ENCODE data around the gene PHRF1.

PHRF1 gene

DNA sequence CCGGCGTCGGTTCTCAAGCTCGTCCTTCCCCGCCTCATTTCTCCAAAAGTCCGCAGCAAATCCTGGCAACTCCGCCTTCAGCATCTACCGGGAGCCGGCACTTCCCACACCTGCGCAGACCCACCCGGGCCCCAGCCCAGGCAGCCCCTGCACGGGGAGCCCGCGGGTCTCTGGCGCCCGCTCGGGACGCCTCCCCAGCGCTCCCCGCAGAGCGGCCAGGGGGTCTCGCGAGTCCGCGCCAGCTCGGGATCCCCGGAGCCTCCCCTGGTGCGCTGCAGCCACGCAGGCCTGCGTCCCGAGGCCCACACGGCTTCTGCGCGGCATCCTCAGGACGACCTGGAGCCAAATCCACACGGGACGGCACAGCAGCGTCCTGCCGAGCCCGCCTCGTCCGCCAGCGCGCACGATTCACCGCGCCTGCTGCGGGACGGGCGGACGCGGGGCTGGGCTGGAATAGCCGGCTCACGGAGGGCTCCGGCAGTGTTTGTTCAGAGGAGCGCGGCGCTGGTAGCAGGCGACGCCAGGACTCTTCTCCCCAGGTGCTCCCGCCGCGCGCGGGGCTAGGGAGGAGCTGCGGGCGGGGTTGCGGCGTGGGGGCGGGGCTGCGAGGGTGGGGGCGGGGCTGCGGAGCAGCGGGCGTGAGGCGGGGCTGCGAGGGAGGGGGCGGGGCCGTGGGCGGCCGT is 816 bp upstream of the PHRF1 start:
- peak; percentile 60 for DNase-seq

DNA sequence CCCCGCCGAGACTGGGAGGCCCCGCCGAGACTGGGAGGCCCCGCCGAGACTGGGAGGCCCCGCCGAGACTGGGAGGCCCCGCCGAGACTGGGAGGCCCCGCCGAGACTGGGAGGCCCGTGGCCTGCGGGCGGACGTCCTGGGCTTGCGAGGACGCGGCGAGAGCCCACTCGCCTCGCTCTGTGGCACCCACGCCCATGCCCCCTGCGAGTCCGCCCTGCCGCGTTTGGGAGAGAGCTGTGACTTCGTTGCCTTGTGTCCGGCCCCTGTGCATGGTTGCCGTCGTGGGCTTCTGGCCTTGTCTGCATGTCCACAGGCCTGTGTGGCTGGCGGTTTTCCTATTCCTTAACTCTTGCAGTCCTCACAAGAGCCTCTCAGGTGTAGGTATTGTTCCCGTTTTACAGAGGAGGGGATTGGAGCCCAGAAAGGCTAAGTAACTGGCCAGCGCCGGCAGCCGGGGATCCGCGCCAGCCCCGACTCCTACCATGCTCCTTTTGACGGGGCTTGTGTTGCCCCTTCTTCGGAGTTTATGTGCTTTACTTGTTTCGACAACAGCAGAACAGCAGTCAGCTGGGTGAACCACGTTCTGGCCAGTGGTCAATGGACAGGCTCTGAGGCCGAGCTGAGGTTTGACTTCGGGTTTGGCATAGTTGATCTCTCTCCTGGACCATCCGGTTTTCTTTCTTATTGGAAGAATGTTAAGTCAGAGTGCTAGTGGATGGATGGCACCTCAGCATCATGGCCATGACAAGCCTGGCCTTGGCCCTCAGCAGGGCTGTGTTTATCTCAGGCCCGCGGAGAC is 741 bp downstream of the PHRF1 start:
- DNase-seq, result no peak

GRCh38 chr11:577611-577894 is 1.3 kb downstream of the PHRF1 start:
- DNase-seq, result no peak

DNA sequence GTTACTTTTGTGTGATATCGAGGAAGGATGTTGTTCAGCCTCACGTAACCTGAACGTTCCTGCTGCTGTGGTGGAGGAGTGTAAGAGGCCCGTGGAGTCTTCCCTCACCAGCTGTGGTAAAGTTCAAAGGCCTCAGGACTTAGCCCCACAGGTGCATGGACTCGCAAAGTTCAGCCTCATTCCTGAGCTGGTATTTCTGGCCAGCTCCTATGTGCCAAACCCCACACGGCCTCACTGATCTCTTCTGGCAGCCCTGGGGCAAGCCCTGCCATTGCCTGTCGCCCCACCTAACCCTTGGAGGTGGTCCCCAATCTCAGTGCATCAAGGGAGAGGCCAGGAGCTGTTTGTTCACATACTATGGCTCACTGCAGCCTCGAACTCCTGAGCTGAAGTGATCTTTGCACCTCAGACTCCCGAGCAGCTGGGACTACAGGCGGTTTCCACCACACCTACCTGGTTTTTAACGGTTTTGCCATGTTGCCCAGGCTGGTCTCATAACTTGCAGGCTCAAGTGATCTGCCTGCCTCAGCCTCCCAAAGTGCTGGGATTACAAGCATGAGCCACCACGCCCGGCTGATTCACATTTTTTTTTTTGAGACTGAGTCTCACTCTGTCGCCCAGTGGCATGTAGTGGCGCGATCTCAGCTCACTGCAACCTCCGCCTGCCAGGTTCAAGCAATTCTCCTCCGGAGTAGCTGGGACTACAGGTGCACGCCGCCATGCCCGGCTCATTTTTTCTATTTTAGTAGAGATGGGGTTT is 2.2 kb downstream of the PHRF1 start:
- DNase-seq, result no peak

GRCh38 chr11:579830-580601 is 3.7 kb downstream of the PHRF1 start:
- DNase-seq, result no peak

GRCh38 chr11:581342-581741 is 5.1 kb downstream of the PHRF1 start:
- no peak for DNase-seq

- DNase-seq, result no peak
Measured at GRCh38 chr11:581752-582151, 5.5 kb downstream of the PHRF1 start.

DNA sequence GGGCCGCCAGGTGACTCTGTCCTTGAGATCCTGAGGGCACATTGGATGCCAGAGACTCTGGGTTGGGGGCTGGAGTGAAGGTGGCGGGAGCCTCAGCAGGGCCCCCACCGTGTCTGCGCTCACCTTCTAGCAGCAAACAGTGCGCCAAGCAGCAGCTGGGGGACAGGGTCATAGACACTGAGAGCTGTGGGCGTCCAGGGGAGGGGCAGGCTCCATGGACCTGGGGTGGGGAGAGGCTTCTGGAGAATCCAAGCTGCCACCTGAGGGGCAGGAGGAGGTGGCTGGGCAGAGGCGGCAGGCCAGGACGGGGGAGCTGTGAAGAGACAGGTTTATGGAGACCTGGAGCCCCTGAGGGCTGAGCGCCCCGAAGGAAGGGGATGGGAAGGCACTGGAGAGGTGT is 8.0 kb downstream of the PHRF1 start:
- no peak for DNase-seq

GRCh38 chr11:586376-587316 is 10.4 kb downstream of the PHRF1 start:
- no peak for DNase-seq

- no peak for DNase-seq
Measured at GRCh38 chr11:587546-587945, 11.3 kb downstream of the PHRF1 start.

DNA sequence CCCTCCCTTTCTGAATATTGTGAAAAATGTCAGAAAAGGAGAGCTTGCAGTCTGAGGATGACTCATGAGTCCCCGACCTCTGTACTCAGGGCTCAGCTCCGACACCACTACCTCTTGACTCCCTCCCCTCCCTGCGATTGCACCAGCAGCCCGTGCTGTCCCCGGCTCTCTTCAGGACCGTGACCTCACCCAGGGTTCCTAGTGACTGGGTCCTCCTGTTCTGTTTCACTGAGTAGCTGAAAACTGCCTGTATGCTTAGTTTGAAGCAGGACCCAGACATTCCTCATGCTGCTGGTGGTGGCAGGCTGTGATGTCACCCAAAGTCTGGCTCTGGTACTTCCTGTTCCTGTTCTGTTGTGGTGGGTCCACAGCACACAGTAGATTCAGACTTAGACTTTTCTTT is 11.7 kb downstream of the PHRF1 start:
- DNase-seq, result no peak

GRCh38 chr11:589798-590197 is 13.5 kb downstream of the PHRF1 start:
- DNase-seq, result no peak

GRCh38 chr11:590997-591396 is 14.7 kb downstream of the PHRF1 start:
- DNase-seq, result no peak

- no peak for DNase-seq
Measured at GRCh38 chr11:592501-592900, 16.2 kb downstream of the PHRF1 start.

DNA sequence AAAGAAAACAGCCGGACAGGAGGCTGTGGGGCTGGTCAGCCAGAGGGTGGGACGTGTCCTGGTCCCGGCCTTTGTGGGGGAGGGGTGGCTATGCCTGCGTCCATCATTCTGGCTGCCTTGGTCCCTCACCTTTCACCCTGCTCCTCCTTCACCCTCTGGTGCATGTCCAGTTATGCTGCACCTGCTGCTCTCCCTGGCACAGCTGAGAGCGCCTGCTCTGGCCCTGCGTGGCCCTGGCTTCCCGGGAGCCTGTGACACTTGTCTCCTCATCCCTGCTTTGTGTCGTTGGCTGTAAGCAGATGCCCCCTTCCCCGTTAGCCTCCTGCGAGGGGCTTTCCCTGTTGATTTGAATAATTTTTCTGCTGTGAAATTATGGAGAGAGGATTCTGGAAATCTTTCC is 16.6 kb downstream of the PHRF1 start:
- no peak for DNase-seq

DNA sequence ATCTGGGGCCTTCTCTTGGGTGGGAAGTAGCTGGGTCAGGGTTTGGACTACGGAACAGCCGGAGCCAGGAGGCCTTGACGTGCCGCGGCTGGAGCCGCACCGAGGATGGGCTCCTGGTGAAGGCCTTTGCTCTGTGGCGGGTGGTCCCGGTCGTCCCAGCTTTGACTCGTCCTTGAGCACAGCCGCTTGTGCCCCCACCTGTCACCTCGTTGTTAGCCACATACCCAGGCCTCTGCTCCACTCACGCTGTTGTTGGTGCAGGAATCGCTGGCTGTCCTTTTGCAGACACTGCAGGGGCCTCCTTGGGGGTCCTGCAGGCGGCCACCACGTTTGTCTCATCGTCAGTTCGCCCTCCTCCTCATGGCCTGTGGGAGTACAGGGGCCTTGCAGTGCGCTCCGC is 17.1 kb downstream of the PHRF1 start:
- DNase-seq, result no peak

GRCh38 chr11:595400-595799 is 19.1 kb downstream of the PHRF1 start:
- DNase-seq, result no peak

DNA sequence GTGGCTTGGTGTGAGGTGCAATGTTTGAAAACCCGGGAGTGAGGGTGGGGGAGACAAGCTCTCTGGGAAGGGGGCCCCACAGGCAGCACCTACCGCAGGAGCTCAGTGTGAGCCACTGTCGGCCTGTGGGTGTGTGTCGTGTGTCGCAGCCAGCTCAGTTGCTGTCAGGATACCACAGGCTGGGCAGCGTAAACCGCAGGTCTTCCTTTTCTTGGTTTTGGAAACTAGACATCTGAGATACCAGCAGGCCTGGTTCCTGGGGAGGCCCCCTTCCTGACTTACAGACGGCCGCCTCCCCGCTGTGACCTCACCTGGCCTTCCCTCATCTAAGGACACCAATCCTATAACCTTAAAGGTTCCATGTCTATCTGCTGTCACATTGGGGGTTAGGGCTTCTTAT is 20.1 kb downstream of the PHRF1 start:
- no peak for DNase-seq

DNA sequence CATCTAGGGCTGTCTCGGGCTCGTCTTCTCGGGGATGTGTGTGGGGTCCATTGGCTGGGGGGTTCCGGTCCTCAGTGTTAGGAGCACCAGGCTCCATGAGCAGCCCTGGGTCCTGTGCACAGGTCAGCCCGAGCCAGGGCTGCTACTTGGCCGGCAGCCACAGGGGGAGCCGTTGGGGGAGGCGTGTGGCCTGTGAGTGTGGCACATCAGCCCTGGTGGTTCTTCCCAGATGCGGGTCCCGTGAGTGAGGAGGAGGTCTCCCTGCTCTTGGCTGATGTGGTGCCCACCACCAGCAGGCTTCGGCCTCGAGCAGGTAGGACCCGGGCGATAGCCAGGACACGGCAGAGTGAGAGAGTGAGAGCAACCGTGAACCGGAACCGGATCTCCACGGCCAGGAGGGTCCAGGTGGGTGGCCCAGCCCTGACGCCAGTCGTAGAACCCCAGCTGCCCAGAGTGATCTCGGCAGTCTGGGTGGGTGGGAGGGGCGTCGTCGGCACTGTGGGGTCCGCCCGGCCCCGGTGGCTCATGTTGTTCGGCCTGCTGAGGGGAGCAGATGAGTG is 21.0 kb downstream of the PHRF1 start:
- no peak for DNase-seq

- no peak for DNase-seq
Measured at GRCh38 chr11:598005-598680, 21.9 kb downstream of the PHRF1 start.

DNA sequence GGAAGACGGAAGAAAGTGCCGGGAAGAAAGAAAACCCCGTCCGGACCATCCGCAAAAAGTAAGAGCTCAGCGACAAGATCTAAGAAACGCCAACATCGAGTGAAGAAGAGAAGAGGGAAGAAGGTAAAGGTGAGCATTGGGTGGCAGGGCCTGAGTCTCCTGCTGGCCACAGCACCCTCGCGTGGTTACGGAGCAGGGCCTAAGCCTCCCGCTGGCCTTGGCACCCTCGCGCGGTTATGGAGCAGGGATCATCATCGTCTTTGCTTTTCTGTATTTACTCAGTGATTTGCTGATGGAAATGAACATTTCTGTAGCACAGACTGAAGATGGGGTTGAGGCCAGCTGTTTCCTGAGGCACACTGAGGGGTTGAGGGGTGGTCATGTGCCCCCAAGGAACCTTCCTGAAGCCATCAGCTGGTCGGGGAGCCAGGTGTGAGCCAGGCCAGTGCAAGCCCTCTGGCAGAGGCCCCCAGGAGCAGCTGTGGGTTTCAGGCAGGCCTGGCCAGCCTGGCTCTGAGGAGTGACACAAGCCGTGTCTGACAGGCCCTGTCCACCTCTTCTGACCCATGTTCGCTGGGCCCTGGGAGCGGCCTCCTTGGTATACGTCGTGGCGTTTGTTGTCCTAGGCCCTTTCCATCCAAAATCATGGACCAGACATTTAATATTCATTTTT is 25.4 kb downstream of the PHRF1 start:
- DNase-seq, result no peak
